Right lung (tissue), 5 donors: ENCODE measurements around the gene MYL6B. TPM values are rescaled to one million over a fixed set of nuclear protein-coding genes. Genes with fewer than 3 reads are reported as not detected.

ENCODE experiments used
- DNase-seq, 2 donors: peaks; one replicate each; pipeline ENCODE4 v3.0.0-alpha.2; 2013
- polyA plus RNA-seq, 5 donors: library from polyadenylated mRNA; unstranded; fragments of 120-200 nt; gene quantifications; one replicate each; pipeline versions ENCODE4 v1.2.1 to v1.2.3, GENCODE V29; 2013; ENCODE audit warnings: inconsistent platforms in 1 of 5, low replicate concordance in 1 of 5; ENCODE audit not compliant: insufficient read length in 5 of 5, insufficient read depth in 1 of 5

MYL6B gene
- polyA plus RNA-seq, 5 donors = 162 to 215 (median 172) TPM

DNA sequence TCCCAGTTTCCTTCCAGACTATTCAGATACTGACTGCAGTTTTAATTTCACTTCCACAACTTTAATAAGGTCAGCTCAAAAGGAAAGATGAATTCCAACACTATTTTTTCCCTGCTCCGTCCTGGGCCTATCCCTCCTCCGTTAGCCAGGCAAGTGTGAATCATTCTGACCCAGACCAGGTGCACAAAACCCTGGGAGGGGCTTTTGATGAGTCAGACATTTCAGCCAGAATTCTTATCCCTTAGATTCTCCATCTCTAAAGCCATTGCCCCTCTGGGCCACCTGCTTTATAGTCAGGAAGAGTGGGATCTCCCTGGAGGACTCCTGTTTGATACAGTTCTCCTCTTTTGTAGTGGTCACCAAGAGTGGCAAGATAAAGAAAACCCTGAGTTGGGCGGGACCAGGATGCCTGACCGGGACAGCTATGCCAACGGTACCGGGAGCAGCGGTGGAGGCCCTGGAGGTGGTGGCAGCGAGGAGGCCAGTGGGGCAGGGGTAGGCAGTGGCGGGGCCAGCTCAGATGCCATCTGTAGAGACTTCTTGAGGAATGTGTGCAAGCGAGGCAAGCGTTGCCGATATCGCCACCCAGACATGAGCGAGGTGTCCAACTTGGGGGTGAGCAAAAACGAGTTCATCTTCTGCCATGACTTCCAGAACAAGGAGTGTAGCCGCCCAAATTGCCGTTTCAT, 32.1 kb upstream of the MYL6B start:
- no peak for DNase-seq

DNA sequence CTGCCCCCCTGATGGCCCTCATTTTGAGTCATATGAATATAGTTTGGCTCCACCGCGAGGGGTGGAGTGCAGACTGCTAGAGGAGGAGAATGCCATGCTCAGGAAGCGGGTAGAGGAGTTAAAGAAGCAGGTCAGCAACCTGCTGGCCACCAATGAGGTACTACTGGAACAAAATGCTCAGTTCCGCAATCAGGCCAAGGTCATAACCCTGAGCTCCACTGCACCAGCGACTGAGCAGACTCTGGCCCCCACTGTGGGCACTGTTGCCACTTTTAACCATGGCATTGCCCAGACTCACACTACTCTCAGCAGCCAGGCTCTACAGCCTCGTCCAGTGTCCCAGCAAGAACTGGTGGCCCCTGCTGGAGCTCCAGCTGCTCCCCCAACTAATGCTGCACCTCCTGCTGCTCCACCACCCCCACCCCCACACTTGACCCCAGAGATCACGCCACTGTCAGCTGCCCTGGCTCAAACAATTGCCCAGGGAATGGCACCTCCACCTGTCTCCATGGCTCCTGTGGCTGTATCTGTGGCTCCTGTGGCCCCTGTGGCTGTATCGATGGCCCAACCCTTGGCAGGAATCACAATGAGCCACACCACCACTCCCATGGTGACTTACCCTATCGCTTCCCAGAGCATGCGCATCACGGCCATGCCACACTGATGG, 31.1 kb upstream of the MYL6B start:
- no peak for DNase-seq

- DNase-seq = no peak
Observed at GRCh38 chr12:56122637-56123036, 29.8 kb upstream of the MYL6B start.

DNA sequence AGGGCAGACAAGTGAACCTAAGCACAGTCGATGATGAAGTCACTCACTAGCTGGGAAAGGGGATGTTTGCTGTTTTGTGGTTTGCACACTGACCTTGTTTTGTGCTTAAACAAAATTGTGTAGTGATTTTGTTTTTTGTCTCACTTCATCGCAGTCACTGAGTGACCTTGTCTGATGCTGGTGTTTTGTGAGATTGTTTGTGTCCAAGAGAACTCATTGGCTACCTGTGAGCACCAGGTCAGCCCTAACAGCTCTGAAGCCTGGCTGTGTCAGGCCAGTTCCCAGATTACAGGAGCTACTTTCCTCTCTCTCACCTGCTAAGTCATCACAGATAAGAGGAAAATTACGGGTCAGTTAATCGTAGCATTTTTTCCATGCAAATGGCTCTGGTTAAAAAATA, 28.3 kb upstream of the MYL6B start:
- no peak for DNase-seq

DNA sequence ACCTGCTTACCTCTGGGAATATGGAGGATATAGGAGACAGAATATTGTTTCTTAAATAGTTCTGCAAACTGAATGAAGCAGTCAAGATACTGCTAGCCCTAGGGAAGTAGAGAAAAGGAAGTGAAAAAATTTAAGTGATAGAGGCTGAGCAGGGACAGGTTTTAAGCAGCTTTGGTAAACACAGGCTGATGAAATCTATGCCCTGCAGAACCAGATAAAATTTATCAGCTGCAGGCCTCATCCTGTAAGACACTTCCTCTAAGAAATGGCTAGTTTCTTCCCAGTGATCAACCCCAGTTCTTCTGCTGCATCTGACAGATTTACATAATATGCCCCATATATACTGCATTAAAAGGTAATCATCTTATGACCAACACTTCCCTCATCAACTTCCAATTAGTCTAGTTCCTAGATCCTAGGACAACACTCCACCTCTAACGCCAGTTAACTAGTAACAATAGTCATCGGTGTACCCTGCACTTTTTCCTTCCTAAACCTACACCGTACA, 25.6 kb upstream of the MYL6B start:
- no peak for DNase-seq

- no peak for DNase-seq
Observed at GRCh38 chr12:56127485-56127887, 24.9 kb upstream of the MYL6B start.

- peak; percentile 99 to 100 for DNase-seq
Observed at GRCh38 chr12:56127888-56128669, 24.3 kb upstream of the MYL6B start, which contains the start of gene ESYT1. ESYT1 (plus strand) TSS chr12:56128267; CDS start chr12:56128320, 53 bp downstream.

DNA sequence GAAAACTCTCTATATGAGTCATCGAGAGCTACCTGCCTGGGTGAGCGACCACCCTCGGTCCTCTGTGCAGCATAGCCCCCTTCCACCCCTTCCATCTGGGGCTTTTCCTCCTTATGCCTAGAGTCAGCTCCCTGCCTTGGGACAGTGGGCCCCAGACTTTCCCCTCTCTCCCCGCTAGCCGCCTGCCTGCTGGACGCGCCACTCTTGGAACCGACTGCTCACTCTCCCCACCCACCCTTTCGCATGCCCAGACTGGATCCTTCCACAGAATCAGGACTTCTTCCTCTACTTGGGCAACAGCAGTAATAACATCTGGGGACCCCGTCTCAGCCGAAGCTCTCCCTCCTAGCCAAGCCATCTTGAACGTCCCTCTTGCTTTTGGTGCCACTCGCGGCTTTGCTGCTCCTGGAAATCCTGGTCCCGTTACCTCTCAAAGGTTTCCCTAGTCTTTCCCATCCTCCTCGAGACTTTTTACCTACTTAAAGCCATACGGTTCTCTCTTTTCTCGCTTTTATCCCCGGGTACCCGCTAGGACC, 23.6 kb upstream of the MYL6B start:
- DNase-seq = no peak

GRCh38 chr12:56129206-56129941, 23.0 kb upstream of the MYL6B start:
- peak in 1 of 2 donors; percentile 51 for DNase-seq

DNA sequence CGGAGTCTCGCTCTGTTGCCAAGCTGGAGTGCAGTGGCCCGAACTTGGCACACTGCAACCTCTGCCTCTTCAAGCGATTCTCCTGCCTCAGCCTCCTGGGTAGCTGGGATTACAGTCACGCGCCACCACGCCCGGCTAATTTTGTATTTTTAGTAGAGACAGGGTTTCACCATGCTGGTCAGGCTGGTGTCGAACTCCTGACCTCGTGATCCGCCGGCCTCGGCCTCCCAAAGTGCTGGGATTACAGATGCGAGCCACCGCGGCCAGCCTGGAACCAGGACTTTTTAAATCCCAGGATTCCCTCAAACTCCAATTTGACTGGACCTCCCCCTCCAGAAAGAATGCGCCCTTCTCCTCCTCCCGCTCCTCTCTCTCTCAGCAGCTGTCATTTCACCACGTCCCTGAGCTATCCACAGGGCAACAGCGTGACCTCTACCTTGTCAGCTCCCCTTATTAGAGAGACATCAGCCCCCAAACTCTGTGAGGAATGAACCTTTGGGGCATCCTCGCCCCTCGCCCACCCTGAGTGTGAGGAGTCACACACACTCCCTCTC, 22.4 kb upstream of the MYL6B start:
- no peak for DNase-seq

DNA sequence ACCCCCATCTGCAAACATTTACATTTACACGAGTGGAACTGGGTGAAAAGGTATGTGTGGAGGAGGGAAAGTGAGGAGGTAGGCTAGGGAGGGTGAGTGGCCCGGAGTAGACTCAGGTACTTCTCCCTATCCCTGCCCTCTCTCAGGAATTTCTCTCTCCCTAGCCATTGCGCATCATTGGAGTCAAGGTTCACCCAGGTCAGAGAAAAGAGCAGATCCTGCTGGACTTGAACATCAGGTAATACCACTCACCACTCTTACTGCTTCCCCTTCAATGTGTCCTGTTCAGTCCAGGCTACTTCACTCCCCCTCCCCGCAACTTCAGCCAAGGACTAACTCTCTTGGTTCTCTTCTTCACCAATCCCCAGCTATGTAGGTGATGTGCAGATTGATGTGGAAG, 21.5 kb upstream of the MYL6B start:
- DNase-seq = no peak

GRCh38 chr12:56134897-56135296, 17.5 kb upstream of the MYL6B start:
- DNase-seq = no peak

GRCh38 chr12:56137853-56138571, 14.4 kb upstream of the MYL6B start:
- no peak for DNase-seq

GRCh38 chr12:56141946-56142784, 10.2 kb upstream of the MYL6B start:
- DNase-seq = no peak

DNA sequence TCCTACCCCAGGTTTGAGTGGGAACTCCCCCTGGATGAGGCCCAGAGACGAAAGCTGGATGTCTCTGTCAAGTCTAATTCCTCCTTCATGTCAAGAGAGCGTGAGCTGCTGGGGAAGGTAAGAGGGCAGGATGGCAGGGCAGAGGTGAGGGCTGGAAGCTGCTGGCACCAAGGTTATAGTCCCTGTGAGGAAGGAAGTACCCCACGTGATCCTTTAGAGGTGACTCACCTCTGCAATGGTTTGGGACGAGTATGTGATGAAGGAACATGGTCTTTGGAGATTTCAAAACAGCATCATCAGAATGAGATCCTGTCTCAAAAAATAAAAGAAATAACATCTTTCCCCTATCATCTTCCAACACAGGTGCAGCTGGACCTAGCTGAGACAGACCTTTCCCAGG, 9.2 kb upstream of the MYL6B start:
- no peak for DNase-seq

DNA sequence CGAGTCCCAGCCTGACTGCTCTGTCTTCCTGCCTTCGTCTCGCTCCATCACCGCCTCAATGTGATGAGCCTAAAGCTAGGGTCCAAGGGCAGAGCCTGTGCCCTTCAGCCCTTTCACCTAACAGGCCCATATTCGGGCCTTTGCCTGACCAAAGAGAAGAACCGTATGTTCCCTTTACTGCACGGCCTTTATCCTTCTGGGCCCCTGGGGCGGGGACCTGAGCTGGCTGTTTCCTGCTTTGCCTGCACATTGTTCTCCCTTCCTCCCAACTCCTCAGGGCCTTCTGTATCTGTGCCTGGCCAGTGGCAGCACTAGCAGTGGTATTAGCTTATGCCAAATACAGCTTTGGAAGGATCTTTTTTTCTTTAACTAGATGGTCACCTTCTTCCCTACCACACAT, 8.5 kb upstream of the MYL6B start:
- no peak for DNase-seq

- no peak for DNase-seq
Observed at GRCh38 chr12:56145217-56145616, 7.2 kb upstream of the MYL6B start.

DNA sequence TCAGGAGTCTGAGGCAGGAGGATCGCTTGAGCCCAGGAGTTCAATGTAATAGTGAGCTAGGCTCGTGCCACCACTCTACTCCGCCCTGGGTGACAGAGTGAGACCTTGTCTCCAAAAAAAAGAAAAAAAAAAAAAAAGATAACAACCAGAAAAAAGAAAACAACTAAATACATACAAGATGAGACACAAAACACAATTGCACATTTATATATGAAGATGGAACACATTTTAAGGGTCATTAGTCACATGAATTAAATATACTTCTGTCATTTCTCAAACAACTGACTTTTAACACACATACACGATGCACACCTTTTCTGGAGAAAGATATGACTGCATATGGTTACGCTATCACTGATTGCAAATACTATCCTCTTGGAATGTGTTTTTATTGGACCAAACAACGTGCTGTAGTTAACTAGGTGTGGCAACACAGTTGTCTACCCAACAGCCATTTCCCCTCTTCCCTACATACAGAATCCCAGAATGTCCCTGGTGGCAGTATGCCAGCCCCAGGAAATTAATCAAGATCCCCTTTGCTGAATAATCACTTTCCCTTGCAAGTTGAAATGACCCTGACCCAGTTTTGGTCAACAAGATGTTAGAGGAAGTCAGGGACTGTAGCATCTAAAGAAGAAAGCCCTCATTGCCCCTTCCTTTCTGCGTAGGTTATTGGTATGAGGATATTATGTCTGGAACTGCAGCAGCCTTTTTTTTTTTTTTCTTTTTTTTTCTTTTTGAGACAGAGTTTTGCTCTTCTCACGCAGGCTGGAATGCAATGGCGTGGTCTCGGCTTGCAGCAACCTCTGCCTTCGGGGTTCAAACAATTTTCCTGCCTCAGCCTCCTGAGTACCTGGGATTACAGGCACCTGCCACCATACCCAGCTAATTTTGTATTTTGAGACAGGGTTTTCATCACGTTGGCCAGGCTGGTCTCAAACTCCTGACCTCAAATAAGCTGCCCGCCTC, 5.6 kb upstream of the MYL6B start:
- DNase-seq = peak; percentile 66 to 70
